H1 (cell line): ENCODE data around the gene PIP5K1C. TPM values are rescaled to one million over a fixed set of nuclear protein-coding genes. Genes with fewer than 3 reads are reported as not detected.

Experiments used
- CTCF ChIA-PET: fragments of 300-600 bp; sonication (Branson Sonifier 250); formaldehyde crosslinking; loops from one replicate; lab custom pipeline; 2021; ENCODE audit not compliant: partially characterized antibody; lab: Charles Lee
- POLR2A ChIA-PET: fragments of 300-600 bp; sonication (Branson Sonifier 250); formaldehyde crosslinking; loops from one replicate; lab custom pipeline; 2021; ENCODE audit warnings: inconsistent platforms; ENCODE audit not compliant: partially characterized antibody; lab: Charles Lee
- DNase-seq, 2 experiments: peaks; one replicate each; pipeline versions ENCODE4 v3.0.0 to v3.0.0-alpha.2; 2010 to 2022; ENCODE audit warnings: low spot score in 2 of 2, low read depth in 1 of 2, mixed read lengths in 1 of 2
- FAIRE-seq: peaks from 2 replicates; lab custom pipeline; 2011; peaks lifted over from hg19 to GRCh38; lab: Jason Lieb, UNC
- H2AFZ ChIP-seq: 2 replicates; pipeline ENCODE4 v1.8.1; 2012; ENCODE audit warnings: low read length, inconsistent platforms
- H2AK5ac ChIP-seq: 2 replicates; pipeline ENCODE4 v1.6.1; 2013; ENCODE audit warnings: low read depth, low read length
- H2BK120ac ChIP-seq: replicated peaks from 2 replicates; pipeline ENCODE3; 2013; ENCODE audit warnings: low read depth, low read length, inconsistent platforms
- H2BK12ac ChIP-seq: 2 replicates; pipeline ENCODE4 v1.6.1; 2013; ENCODE audit warnings: low read depth, low read length
- H2BK15ac ChIP-seq: 2 replicates; pipeline ENCODE4 v1.6.1; 2013; ENCODE audit warnings: low read length
- H2BK20ac ChIP-seq: 2 replicates; pipeline ENCODE4 v1.6.1; 2013; ENCODE audit warnings: low read length
- H2BK5ac ChIP-seq: 2 replicates; pipeline ENCODE4 v1.6.1; 2013; ENCODE audit warnings: low read depth, low read length
- H3K14ac ChIP-seq: 2 replicates; pipeline ENCODE4 v1.6.1; 2013; ENCODE audit warnings: inconsistent platforms; ENCODE audit not compliant: insufficient read length
- H3K18ac ChIP-seq: 2 replicates; pipeline ENCODE4 v1.6.1; 2013; ENCODE audit warnings: low read length; ENCODE audit errors: extremely low read depth
- H3K23ac ChIP-seq: 2 replicates; pipeline ENCODE4 v1.6.1; 2013; ENCODE audit warnings: inconsistent platforms; ENCODE audit not compliant: insufficient read length
- H3K23me2 ChIP-seq: 2 replicates; pipeline ENCODE4 v1.6.1; 2013; ENCODE audit warnings: low read depth, low read length
- H3K27ac ChIP-seq: 2 replicates; pipeline ENCODE4 v1.6.1; 2011; ENCODE audit warnings: low read depth, low read length, inconsistent platforms
- H3K27me3 ChIP-seq, 4 experiments: replicated peaks in 1 of 4; 1 replicate in 1 of 4; 2 replicates in 3 of 4; pipeline versions ENCODE4 v1.6.1 to v1.8.1; 2011 to 2013; ENCODE audit warnings: low read length in 3 of 4, mild to moderate bottlenecking in 3 of 4, inconsistent platforms in 2 of 4, mixed read lengths in 2 of 4, moderate library complexity in 1 of 4; ENCODE audit not compliant: control insufficient read depth in 3 of 4, insufficient read depth in 3 of 4; ENCODE audit errors: extremely low read depth in 1 of 4
- H3K36me3 ChIP-seq, 4 experiments: 2 replicates each; pipeline versions ENCODE4 v1.6.1 to v1.8.1; 2011 to 2013; ENCODE audit warnings: mild to moderate bottlenecking in 4 of 4, low read length in 3 of 4, moderate library complexity in 2 of 4, control low read depth in 1 of 4, inconsistent platforms in 1 of 4; ENCODE audit not compliant: insufficient read depth in 4 of 4, control insufficient read depth in 2 of 4
- H3K4ac ChIP-seq: replicated peaks from 2 replicates; pipeline ENCODE3; 2013; ENCODE audit warnings: low read length, low read depth, mixed read lengths, inconsistent platforms; ENCODE audit not compliant: insufficient read length
- H3K4me1 ChIP-seq, 4 experiments: replicated peaks in 1 of 4; 1 replicate in 1 of 4; 2 replicates in 3 of 4; pipeline versions ENCODE4 v1.6.1 to v1.8.1; 2011 to 2013; ENCODE audit warnings: low read length in 3 of 4, inconsistent platforms in 2 of 4, mixed read lengths in 1 of 4; ENCODE audit not compliant: insufficient read depth in 4 of 4, control insufficient read depth in 3 of 4
- H3K4me2 ChIP-seq, 2 experiments: 2 replicates each; pipeline versions ENCODE4 v1.6.1 to v1.8.1; 2011 to 2013; ENCODE audit warnings: low read depth in 2 of 2, low read length in 2 of 2, control low read depth in 1 of 2, inconsistent platforms in 1 of 2, mild to moderate bottlenecking in 1 of 2; ENCODE audit not compliant: insufficient read depth in 1 of 2
- H3K4me3 ChIP-seq, 4 experiments: fragments of 200-600, 300-600 bp in 1 of 4; sonication (generic), shearing (Covaris generic), sonication (Bioruptor Twin) in 1 of 4; 2 replicates each; pipeline versions ENCODE4 v1.5.1 to v1.8.1; 2011 to 2016; ENCODE audit warnings: low read length in 4 of 4, low read depth in 3 of 4, control low read depth in 2 of 4, inconsistent platforms in 2 of 4, mild to moderate bottlenecking in 2 of 4, mixed read lengths in 1 of 4, moderate library complexity in 1 of 4; ENCODE audit not compliant: insufficient read depth in 2 of 4; ENCODE audit errors: extremely low read depth in 1 of 4
- H3K56ac ChIP-seq: replicated peaks from 2 replicates; pipeline ENCODE3; 2013; ENCODE audit warnings: low read depth, mild to moderate bottlenecking, mixed read lengths, low read length, inconsistent platforms; ENCODE audit not compliant: insufficient read length
- H3K79me1 ChIP-seq: 2 replicates; pipeline ENCODE4 v1.6.1; 2013; ENCODE audit warnings: low read depth, low read length, control low read depth
- H3K79me2 ChIP-seq, 2 experiments: 2 replicates each; pipeline versions ENCODE4 v1.6.1 to v1.8.1; 2012 to 2013; ENCODE audit warnings: low read length in 2 of 2, mild to moderate bottlenecking in 2 of 2, inconsistent platforms in 1 of 2; ENCODE audit not compliant: insufficient read depth in 2 of 2, control insufficient read depth in 1 of 2
- H3K9ac ChIP-seq, 4 experiments: replicated peaks in 1 of 4; 1 replicate in 1 of 4; 2 replicates in 3 of 4; pipeline versions ENCODE4 v1.6.1 to v1.8.1; 2011 to 2013; ENCODE audit warnings: low read depth in 3 of 4, low read length in 3 of 4, control low read depth in 2 of 4, mild to moderate bottlenecking in 2 of 4, moderate library complexity in 2 of 4, inconsistent platforms in 1 of 4; ENCODE audit errors: extremely low read depth in 1 of 4
- H3K9me3 ChIP-seq, 2 experiments: 2 replicates each; pipeline versions ENCODE4 v1.6.1 to v1.8.1; 2012 to 2013; ENCODE audit warnings: mild to moderate bottlenecking in 2 of 2, moderate library complexity in 2 of 2, control low read depth in 1 of 2, inconsistent platforms in 1 of 2, low read depth in 1 of 2, low read length in 1 of 2, mixed read lengths in 1 of 2; ENCODE audit not compliant: insufficient read depth in 2 of 2
- H4K20me1 ChIP-seq, 2 experiments: replicated peaks in 1 of 2; 2 replicates each; pipeline versions ENCODE3 to v1.8.1; 2011 to 2013; ENCODE audit warnings: inconsistent platforms in 2 of 2, low read length in 2 of 2, mild to moderate bottlenecking in 1 of 2; ENCODE audit not compliant: insufficient read depth in 2 of 2, control insufficient read depth in 1 of 2
- H4K5ac ChIP-seq: 2 replicates; pipeline ENCODE4 v1.6.1; 2013; ENCODE audit warnings: low read length, low read depth, mixed read lengths, inconsistent platforms; ENCODE audit not compliant: insufficient read length
- H4K8ac ChIP-seq: 2 replicates; pipeline ENCODE4 v1.8.0; 2013; ENCODE audit warnings: mild to moderate bottlenecking, moderate library complexity, low read length, inconsistent platforms; ENCODE audit not compliant: insufficient read depth; ENCODE audit errors: extremely low read depth
- H4K91ac ChIP-seq: replicated peaks from 2 replicates; pipeline ENCODE3; 2013; ENCODE audit warnings: low read length, mixed read lengths, inconsistent platforms; ENCODE audit not compliant: insufficient read length
- ATF3 ChIP-seq: IDR thresholded peaks from 2 replicates; pipeline ENCODE4 v1.6.1; 2011; ENCODE audit warnings: low read depth, mild to moderate bottlenecking, low read length; ENCODE audit not compliant: insufficient read depth
- WGBS, 2 experiments: shearing (Covaris generic) in 1 of 2; methylation state at CpG; one replicate each; pipeline versions ENCODE4 v1.1.6 to v1.1.7; 2013 to 2015; ENCODE audit warnings: low lambda C conversion rate in 2 of 2, mixed read lengths in 2 of 2, inconsistent platforms in 1 of 2, low coverage in 1 of 2, missing lambda C conversion rate in 1 of 2; ENCODE audit not compliant: insufficient replicate concordance in 2 of 2, insufficient coverage in 1 of 2, insufficient read length in 1 of 2; ENCODE audit errors: extremely low coverage in 1 of 2, missing lambda C conversion rate in 1 of 2; 5-methylcytosine and 5-hydroxymethylcytosine counted together
- polyA plus RNA-seq, 7 experiments: library from polyadenylated mRNA; depleted of rRNA in 3 of 7; stranded (reverse) in 5 of 7; unstranded in 2 of 7; fragments of >200 nt in 5 of 7; fragments of 200-250 nt in 2 of 7; gene quantifications; 1 replicate in 5 of 7; 2 replicates in 1 of 7; 4 replicates in 1 of 7; pipeline versions ENCODE4 v1.2.1 to v1.2.3, GENCODE V29; 2011 to 2013; ENCODE audit warnings: missing spikeins in 2 of 7, mixed read lengths in 2 of 7
- total RNA-seq: library from RNA; stranded (reverse); fragmentation: NEBNext Ultra II Directional; extraction: Animal tissue kit (Norgen Biotek cat#: 25700); gene quantifications from 2 replicates; pipeline ENCODE4 v1.2.1, GENCODE V29; 2021

The PIP5K1C gene
- total and polyA plus RNA-seq, 2 of the 8 experiments (the other 6 are each of a cell fraction or from before 2014, with no cell fraction given) = 10.6 to 32.9 TPM

- Histone ChIP-seq H2AFZ (no peak overlapping the region), H4K20me1 (peaks cover under 1 to 5% of the 10 kb centered on the region in 2 experiments), H3K4ac (no peak overlapping the region), H3K23me2 (no peaks in the 10 kb centered on the region), H4K91ac (no peak overlapping the region), H3K4me3 (no peak overlapping the region), H3K18ac (no peak overlapping the region), H3K14ac (no peak overlapping the region), H2BK120ac (no peak overlapping the region), H2AK5ac (no peak overlapping the region), H3K27ac (no peak overlapping the region), H3K56ac (no peak overlapping the region), H4K5ac (no peak overlapping the region), H3K79me2 (no peaks in the 10 kb centered on the region), H3K9ac (no peak overlapping the region), H2BK15ac (no peak overlapping the region), H2BK20ac (no peak overlapping the region), H3K27me3 (no peaks in the 10 kb centered on the region), H4K8ac (peak overlapping the region; percentile 28; the same call in 1 of the 2 replicates), H3K4me2 (no peak overlapping the region), H3K9me3 (no peaks in the 10 kb centered on the region), H2BK5ac (no peak overlapping the region), H3K79me1 (no peaks in the 10 kb centered on the region), H3K36me3 (peaks cover 2 to 17% (median 9%) of the 10 kb centered on the region in 4 experiments; a peak in 6 of 8 replicates), H3K4me1 (no peaks in the 10 kb centered on the region), H3K23ac (no peak overlapping the region), H2BK12ac (no peak overlapping the region)
- TF ChIP-seq ATF3 = no peak
- POLR2A ChIA-PET = no interaction called here
- 89% methylated on average over 27 of the region's 28 CpGs; no CpG with 5 or more reads in 1 of the 2 experiments for WGBS, 2 experiments
- DNase-seq = no peak
- CTCF ChIA-PET = no interaction called here
- FAIRE-seq = no peak
Observed at GRCh38 chr19:3641515-3642269, 58.6 kb downstream of the PIP5K1C start.
